HG03558 (cell line): Measurements from ENCODE around the gene PDZRN3.

Experiments
- ATAC-seq: cut with Tn5 transposase; IDR thresholded peaks from one replicate; pipeline ENCODE4 v1.9.1; 2021; ENCODE audit warnings: moderate number of reproducible peaks; ENCODE audit not compliant: unreplicated experiment; ENCODE audit errors: extremely low read depth

Gene PDZRN3

GRCh38 chr3:73403444-73403843 is 221.3 kb downstream of the PDZRN3 start:
- no peak for ATAC-seq

DNA sequence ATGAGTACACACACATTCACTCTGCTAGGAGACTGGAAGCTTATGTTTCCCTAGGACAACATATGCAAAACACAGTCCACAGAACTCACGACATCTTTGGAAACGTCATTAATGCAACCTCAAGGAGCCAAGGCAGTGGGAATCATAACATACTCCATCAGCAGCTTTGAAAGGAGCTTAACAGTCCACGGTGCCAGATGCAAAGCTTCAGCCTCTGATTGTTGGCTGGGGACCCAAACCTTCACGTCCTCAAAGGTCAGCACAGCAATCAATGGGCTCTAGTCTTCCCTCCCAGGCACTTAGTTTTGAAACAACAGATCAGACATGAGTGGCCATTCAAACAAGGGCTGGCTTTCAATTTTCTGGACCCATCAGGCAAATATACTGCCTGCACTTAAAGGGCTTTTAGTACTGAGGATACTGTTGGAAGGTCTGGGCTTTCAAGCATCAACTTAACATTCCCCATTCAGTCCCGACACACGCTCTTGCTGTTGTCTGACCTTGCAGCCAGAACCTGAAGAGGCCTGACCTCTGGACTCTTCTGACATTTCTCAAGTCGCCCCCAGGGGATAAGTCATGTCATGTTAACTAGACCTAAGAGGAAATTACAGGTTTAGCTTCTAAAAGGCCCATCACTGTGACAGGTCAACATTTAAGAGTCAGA is 223.0 kb downstream of the PDZRN3 start:
- ATAC-seq: no peak

GRCh38 chr3:73401059-73401458 is 223.7 kb downstream of the PDZRN3 start:
- no peak for ATAC-seq

DNA sequence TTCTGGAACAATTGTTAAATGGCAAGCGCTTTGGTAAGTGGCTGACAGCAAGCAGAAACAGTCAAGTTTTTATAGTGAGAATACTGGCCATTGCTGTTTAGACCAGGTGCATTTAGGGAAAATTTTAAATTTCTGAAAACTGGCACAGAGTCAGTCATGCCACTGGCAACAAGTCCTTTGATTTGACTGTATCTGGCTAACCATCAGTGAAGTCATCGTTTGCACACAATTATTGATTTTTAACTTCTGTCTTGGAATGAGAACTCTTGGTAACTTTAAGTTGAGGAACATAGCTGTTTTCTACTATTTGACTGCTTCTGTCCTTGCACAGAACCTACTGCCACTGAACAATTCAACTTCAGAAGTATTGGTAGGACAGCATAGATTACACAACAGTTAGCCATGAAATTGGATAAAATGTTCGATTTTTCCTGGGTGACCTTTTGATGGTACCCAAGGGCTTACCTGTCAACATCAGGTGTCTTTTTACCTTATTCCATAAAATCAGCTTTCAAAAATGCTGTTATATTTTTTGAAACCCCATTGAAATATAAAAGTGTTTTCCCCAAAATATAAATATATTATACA is 225.0 kb downstream of the PDZRN3 start:
- no peak for ATAC-seq

GRCh38 chr3:73399106-73399505 is 225.6 kb downstream of the PDZRN3 start:
- ATAC-seq: no peak

- no peak for ATAC-seq
Measured at GRCh38 chr3:73398084-73398483, 226.7 kb downstream of the PDZRN3 start.

GRCh38 chr3:73394240-73394639 is 230.5 kb downstream of the PDZRN3 start:
- ATAC-seq: no peak

DNA sequence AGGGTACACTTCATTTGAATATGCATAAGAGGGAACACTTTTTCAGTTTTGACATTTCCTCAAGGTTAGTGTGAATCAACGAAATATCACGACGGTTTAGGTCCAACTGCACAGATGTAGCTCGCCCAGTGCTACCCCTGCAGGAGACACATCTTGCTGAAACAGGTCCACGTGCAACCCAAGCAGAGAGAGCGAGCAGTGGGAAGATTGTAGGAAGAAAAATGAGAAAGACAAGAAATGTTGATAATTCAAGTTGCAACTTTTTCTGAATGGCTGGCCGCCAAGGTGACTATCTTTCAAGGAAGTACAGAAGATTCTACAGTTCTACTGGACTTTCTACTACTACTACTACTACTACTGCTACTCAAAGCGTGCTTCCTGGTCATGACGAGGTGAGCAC is 231.7 kb downstream of the PDZRN3 start:
- no peak for ATAC-seq

DNA sequence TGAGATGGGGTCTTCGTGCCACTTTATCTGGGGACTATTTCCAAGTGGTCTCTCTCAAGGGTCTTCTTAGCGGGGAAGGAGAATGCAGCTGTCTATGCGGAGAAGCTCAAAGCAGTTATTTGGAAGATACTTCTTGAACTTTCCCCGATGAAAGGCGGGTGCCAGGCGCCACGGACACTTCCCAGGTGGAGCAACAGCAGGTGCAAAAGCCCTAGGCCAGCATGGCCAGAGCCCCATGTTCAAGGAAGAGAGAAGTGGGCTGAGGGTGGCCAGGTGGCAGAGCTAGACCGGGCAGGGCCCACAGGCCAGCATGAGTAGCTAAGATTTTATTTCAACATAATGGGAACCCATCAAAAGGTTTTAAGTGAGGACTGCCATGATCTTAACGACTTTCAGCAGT is 232.8 kb downstream of the PDZRN3 start:
- ATAC-seq: no peak

DNA sequence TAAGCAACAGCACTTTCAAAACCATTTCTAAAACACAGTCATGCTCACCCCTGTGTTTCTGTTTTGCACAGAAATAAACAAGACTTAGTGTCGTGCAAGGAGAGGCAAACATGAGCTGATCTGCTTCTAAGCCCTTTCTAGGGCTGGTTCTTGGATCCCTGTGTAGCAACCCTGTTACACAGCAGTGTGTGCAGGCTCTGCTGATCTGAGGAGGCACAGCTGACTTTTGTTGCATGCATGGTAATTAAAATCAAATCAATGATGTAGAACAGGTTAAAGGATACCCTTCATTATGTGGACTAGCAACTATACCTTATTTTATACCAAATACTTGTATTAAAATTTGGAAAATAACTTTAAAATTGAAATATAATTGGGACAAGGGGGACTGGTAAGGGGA is 234.8 kb downstream of the PDZRN3 start:
- no peak for ATAC-seq

- ATAC-seq: no peak
Measured at GRCh38 chr3:73389117-73389813, 235.5 kb downstream of the PDZRN3 start.

DNA sequence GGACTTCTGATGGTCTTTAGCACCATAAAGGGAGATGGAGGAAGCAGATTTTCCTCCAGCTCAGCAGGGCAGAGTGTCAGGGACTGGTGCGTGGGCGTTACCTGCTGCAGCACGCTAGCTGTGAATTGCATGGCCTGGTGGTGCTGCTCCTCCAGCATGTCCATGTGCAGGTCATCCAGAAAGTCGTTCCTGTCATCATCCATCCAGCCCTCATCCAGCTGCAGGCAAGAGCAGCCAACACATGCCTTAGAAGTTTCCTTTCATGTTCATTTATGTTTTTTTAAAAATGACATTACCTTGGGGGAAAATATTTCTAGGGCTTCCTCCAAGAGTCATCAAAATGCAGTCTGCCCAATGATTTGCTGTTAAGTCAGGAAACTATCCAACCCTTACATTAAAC is 239.2 kb downstream of the PDZRN3 start:
- no peak for ATAC-seq

GRCh38 chr3:73384091-73384906 is 240.4 kb downstream of the PDZRN3 start:
- ATAC-seq: no peak

DNA sequence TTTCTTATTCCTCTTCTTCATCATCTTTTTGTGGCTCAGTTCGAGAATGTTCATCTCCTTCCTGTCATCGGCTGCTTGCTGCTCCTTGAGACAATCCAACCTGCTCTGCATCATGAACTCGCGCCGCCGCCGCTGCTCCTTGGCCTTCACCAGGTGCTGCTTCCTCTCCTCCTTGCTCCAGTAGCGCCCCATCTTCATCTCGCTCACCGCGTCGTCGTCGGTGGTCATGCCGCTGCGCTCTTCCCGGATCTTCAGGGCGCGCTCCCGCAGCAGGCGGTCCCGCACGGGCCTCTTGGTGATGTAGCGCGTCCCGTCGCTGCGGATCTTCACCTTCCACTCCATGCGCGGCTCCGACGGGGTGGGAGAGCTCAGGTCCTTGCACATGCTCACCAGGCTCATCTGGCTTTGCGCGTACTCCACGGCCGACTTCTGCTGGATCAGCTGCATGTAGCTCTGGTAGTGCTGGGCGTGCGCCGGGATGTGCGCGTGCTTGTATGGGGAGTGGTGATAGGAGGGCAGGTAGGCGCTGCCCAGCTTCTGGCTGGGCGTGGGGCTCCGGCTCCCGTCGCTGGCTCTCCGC is 241.2 kb downstream of the PDZRN3 start:
- ATAC-seq: no peak

GRCh38 chr3:73381551-73381950 is 243.2 kb downstream of the PDZRN3 start:
- ATAC-seq: no peak

GRCh38 chr3:73380735-73381532 is 243.8 kb downstream of the PDZRN3 start:
- no peak for ATAC-seq

DNA sequence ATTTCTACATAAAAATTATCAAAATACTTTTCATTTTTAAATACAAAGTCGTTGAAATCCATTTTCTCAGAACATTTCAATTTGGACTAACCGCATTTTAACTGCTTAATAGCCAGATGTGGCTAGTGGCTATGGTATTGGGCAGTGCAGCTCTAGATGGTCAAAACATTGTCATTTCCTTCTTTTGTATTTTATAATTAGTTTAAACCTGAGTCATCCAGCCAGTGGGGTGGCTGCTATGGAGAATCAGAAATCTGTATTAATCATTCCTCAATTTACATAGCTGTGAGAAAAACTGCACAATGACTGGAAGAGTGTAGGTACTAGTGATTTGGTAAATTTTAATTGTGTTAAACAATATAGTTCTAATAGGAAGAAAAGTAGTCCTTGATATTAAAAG is 245.3 kb downstream of the PDZRN3 start:
- ATAC-seq: no peak

- ATAC-seq: no peak
Measured at GRCh38 chr3:73378207-73378606, 246.5 kb downstream of the PDZRN3 start.

GRCh38 chr3:73365756-73366397 is 258.9 kb downstream of the PDZRN3 start:
- no peak for ATAC-seq
